Measurements from ENCODE around the gene LY6G6D. TPM values are rescaled to one million over a fixed set of nuclear protein-coding genes. Genes with fewer than 3 reads are reported as not detected.
A peak's percentile ranks its signal among the peaks of the same experiment; 100 is the strongest.

Gene LY6G6D
- total RNA-seq, 1 donor: 1.6 TPM

- DNase-seq (ENCODE audit: low read depth in 2 of 3, low spot score in 2 of 3): no peak
Observed at GRCh38 chr6:31733734-31734133, 18.6 kb downstream of the LY6G6D start.

DNA sequence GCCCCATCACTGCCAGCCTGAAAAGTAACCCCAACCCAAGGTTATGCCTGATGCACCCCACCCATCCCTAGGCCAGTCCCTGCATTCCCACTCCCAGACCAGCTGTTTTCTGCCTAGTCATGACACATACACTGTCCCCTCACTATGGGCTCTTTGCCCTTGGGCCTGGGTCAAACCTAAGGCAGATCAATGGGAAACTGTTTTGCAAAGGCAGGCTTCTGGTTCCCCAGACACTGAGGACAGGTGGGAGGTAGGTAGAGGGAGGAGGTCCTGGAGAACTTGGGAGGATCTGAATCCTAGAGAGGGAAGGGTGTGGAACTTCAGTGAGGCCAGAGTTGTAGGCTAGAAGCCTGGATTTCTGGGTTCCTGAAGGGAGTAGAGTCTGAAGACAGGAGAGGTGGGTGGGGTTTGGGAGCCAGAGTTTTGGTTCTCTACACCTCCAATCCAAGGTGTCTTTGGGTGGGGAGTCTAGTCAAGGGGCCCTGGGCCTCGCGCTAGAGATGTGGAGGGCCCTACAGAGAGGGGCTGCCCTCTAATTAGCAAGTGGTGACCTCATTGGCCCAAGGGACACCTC is 19.2 kb downstream of the LY6G6D start:
- no peak for DNase-seq (ENCODE audit: low read depth in 2 of 3, low spot score in 2 of 3)

DNA sequence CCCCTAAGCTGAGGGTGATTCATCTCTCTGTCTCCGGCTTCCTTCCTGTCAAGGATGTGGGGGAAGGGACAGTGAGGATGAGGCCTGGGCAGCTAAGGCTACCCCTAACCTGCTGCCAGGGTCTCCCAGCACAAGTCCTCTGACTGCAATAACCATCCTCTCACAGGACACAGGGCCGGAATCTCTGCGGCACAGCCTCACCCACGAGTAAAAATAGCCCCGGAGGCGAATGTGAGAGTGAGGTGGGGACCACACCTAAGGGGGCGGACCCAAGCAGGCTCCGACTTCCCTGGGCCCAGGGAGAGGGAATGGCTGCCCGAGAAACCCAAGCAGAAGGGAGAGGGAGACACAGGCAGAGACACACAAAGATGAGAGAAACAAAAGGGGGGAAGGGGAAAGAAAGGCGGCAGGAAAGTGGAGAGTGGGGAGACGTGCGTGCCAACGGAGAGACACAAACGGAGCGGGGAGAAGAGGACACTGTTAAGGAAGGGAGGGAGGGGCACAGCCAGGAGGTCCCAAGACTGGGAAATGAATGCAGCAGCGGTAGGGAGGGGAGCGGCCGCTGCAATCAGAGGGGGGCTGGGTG is 19.8 kb downstream of the LY6G6D start:
- peak in 2 of 3 donors; percentile 84 to 91 for DNase-seq (ENCODE audit: low read depth in 2 of 3, low spot score in 2 of 3)

DNA sequence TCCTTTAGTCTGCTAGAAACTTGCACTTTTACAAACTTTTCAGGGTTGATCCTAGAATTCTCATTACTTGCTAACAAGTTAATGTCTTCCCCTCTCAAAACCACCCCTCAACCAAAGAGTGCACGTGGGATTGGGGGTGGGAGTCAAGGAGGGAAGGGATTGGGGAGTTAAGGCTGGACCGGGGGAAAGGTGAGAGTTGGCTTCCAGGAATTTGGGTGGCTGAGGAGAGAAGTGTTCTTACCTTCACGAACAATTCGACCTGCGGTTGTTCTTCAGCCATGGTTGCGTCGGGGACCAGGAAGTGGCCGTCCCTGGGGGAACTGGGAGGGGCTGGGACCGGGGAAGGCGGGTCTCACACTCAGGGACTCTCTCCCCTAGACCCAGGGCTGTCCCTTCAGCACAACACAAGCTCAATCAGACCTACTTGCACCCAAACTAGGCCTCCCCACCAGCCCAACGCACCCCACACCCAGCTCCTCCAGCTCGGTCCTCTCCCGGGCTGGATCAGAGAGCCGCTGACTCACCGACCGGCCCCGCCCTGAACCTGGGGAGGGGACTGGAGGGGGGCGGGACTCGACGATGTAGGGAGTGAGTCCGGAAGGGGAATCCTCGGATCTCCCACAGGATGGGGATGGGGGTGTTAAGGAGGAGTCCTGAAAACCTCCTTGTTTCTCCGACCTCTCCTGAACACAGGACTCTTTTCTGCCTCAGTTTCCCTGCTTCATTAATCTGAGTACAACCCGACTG is 21.0 kb downstream of the LY6G6D start, which contains the start of gene CLIC1:
TSS of gene CLIC1 (minus strand) at position 510 of the 747 bp plus-strand sequence. CDS start at position 280, 230 bp downstream.
- peak; percentile 34 to 89 (median 76) for DNase-seq (ENCODE audit: low read depth in 2 of 3, low spot score in 2 of 3)

DNA sequence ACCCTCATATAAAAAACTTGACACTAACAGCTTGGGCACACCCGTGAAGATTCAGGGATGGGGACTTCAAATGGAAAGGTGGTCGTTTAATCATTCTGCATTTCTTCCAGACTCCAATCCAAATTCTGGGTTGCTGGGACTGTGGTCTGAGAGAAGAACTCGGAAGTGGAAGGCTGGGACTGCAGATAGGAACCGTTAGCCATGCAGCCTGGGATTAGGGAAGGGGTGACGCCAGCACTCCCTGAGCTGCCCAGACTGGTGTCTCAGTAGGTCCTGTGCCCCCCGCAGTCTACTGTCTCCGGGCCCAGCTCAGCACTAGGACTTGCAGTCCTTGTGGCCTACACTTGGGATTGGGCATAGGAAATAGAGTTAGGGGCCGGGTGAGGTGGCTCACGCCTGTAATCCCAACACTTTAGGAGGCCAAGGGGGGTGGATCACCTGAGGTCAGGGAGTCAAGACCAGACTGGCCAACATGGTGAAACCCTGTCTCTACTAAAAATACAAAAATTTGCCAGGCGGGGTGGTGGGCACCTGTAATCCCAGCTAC is 21.7 kb downstream of the LY6G6D start:
- no peak for DNase-seq (ENCODE audit: low read depth in 2 of 3, low spot score in 2 of 3)

- peak in 2 of 3 donors; percentile 68 to 93 for DNase-seq (ENCODE audit: low read depth in 2 of 3, low spot score in 2 of 3)
Observed at GRCh38 chr6:31737315-31737990, 22.3 kb downstream of the LY6G6D start.

DNA sequence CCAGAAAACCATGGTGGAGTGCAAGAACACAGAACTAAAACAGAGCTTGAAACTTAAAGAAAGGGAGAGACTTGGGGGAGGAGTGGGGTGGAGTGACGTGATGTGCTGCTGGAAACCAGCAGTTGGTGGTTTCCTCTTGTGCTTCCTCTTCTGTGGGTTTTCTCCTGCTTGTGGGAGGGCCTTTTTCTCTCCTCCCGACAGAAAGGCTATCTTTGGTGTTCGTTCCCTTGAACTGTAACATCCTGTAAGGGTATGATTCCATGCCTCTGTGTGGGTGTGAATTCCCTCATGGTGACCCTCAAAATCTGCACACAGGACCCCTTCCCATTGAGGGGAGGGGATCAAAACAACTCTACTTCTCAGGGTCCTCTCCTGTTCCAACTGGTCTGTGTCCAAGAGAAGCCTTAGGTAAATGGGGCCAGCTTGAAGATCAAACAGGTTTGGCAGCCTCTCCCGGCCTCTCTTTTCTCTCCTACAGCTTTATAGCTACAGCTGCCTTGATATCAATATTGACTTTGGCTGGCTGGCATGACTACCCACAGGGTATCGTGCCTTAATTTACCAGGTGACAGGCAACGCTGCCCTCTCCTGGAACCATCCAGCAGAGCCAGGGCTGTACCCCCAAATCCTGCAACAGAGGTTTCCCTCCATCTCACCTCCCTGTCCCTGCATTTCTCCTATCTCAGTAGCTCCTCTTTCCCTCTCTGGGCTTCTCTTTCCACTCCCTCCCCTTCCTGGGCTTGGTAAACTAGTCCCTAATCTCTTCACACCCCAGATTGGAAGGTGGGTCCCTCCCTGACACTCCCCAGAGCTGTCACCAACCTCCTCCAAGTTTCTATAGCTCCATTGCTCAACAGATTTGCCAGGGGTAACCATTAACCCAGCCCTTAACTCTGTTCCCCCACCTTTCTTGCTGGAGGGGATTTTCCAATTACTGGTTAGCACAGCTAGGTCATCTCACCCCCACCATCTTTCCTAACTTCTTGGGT is 23.1 kb downstream of the LY6G6D start:
- peak; percentile 51 to 96 (median 92) for DNase-seq (ENCODE audit: low read depth in 2 of 3, low spot score in 2 of 3)

- peak; percentile 83 to 98 (median 95) for DNase-seq (ENCODE audit: low read depth in 2 of 3, low spot score in 2 of 3)
Observed at GRCh38 chr6:31739639-31740396, 24.7 kb downstream of the LY6G6D start, which contains the start of gene MSH5. Gene MSH5 (plus strand): TSS chr6:31740005. CDS start chr6:31740467, 462 bp downstream.

GRCh38 chr6:31740397-31741223 is 25.5 kb downstream of the LY6G6D start:
- no peak for DNase-seq (ENCODE audit: low read depth in 2 of 3, low spot score in 2 of 3)

GRCh38 chr6:31741815-31742214 is 26.7 kb downstream of the LY6G6D start:
- DNase-seq (ENCODE audit: low read depth in 2 of 3, low spot score in 2 of 3): no peak

GRCh38 chr6:31742894-31743293 is 27.7 kb downstream of the LY6G6D start:
- DNase-seq (ENCODE audit: low read depth in 2 of 3, low spot score in 2 of 3): no peak

GRCh38 chr6:31744422-31744821 is 29.3 kb downstream of the LY6G6D start:
- DNase-seq (ENCODE audit: low read depth in 2 of 3, low spot score in 2 of 3): no peak

DNA sequence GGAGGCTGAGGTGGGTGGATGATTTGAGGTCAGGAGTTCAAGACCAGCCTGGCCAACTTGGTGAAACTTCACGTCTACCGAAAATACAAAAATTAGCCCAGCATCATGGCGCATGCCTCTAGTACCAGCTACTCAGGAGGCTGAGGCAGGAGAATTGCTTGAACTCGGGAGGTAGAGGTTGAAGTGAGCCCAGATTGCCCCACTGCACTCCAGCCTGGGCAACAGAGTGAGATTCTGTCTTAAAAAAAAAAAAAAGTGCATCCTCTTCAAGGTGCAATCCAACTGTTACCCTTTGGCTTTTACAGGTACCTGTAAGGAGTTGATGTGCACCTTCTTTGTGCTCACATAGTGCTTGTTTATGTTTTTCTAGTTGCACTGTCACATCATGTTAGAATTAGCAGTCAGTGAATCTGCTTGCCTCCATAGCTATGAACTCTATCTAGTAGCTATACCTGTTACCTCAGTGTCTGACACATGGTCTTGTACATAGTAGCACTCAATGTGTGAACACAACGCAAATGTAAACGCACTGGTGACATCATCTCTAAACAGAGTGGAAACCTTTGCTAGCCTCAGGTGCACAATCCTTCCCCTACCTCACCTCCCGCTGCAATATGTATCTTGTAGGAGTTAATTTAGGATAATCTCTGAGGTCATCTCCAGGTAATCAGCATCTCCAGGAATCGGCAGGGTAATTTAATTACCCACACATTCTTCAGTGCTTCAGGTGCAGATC is 34.3 kb downstream of the LY6G6D start:
- no peak for DNase-seq (ENCODE audit: low read depth in 2 of 3, low spot score in 2 of 3)

GRCh38 chr6:31750411-31751022 is 35.4 kb downstream of the LY6G6D start:
- no peak for DNase-seq (ENCODE audit: low read depth in 2 of 3, low spot score in 2 of 3)

DNA sequence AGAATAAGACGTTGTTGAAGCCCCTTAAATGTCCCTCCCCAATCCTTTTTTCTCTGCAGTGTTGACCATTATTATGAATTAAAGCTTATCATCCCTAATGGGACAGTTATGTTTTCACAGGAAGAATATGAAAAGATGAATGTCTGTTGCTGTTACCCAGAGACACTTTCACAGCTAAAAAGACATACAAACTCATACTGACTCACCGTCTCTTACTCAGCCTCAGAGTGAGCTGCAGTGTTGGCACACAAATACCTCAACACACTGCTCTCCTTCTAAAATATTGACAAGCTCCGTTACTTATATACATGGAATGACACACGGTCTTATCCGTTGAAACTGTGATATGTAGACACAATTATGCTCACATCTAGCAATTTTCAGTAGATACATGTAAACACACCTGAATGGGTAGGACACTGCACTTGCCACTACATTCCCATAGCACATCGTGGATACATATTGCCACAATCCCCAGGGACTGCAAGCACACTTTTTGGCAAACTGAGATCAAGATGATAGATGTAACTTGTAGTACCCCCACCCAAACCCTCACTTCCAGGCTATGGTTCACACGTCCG is 37.7 kb downstream of the LY6G6D start:
- no peak for DNase-seq (ENCODE audit: low read depth in 2 of 3, low spot score in 2 of 3)

DNA sequence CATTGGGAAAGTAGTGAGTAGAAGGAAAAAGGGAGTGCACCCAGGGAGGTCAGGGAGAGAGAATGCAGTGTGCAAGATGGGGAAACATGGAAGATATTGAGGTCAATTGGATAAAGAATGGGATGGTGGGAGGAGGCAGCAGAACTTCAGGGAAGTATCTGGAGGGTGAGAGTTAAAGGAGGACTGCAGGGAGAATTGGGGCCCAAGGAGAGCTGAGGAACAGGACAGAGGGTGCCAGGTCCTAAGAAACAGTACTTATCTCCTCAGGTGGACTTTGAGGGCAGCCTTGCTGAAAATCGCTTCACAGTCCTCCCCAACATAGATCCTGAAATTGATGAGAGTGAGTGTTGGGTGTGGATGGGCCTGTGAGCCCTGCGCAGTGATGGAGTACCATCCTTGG is 43.1 kb downstream of the LY6G6D start:
- no peak for DNase-seq (ENCODE audit: low read depth in 2 of 3, low spot score in 2 of 3)

GRCh38 chr6:31760790-31761189 is 45.6 kb downstream of the LY6G6D start:
- DNase-seq (ENCODE audit: low read depth in 2 of 3, low spot score in 2 of 3): no peak

All from hematopoietic multipotent progenitor cell (in vitro differentiated cells).